Kidney capillary endothelial cell (primary cell): ENCODE measurements around the gene CCNG2.
A peak's percentile ranks its signal among the peaks of the same experiment; 100 is the strongest.

Experiments
- DNase-seq: peaks from one replicate; pipeline ENCODE4 v3.0.0-alpha.2; 2018; ENCODE audit warnings: low spot score

Gene CCNG2

GRCh38 chr4:77147079-77147782 is 9.8 kb upstream of the CCNG2 start:
- no peak for DNase-seq

GRCh38 chr4:77148078-77148477 is 8.9 kb upstream of the CCNG2 start:
- no peak for DNase-seq

GRCh38 chr4:77149789-77150188 is 7.2 kb upstream of the CCNG2 start:
- DNase-seq = no peak

GRCh38 chr4:77151241-77151640 is 5.8 kb upstream of the CCNG2 start:
- DNase-seq = no peak

- no peak for DNase-seq
Measured at GRCh38 chr4:77152421-77152820, 4.6 kb upstream of the CCNG2 start.

- no peak for DNase-seq
Measured at GRCh38 chr4:77153006-77153405, 4.0 kb upstream of the CCNG2 start.

- DNase-seq = no peak
Measured at GRCh38 chr4:77154065-77154464, 2.9 kb upstream of the CCNG2 start.

GRCh38 chr4:77154761-77155499 is 2.1 kb upstream of the CCNG2 start:
- no peak for DNase-seq

GRCh38 chr4:77155631-77156452 is 1.2 kb upstream of the CCNG2 start:
- no peak for DNase-seq

GRCh38 chr4:77156533-77156911 is 485 bp upstream of the CCNG2 start:
- DNase-seq = peak; percentile 99

GRCh38 chr4:77157859-77158486 is 966 bp downstream of the CCNG2 start:
- peak; percentile 75 for DNase-seq

- no peak for DNase-seq
Measured at GRCh38 chr4:77158487-77158861, 1.5 kb downstream of the CCNG2 start.

- DNase-seq = no peak
Measured at GRCh38 chr4:77159806-77160205, 2.8 kb downstream of the CCNG2 start.

- no peak for DNase-seq
Measured at GRCh38 chr4:77163641-77164040, 6.6 kb downstream of the CCNG2 start.

GRCh38 chr4:77167173-77167572 is 10.2 kb downstream of the CCNG2 start:
- no peak for DNase-seq

GRCh38 chr4:77167866-77168265 is 10.9 kb downstream of the CCNG2 start:
- DNase-seq = no peak

- DNase-seq = no peak
Measured at GRCh38 chr4:77169481-77169880, 12.5 kb downstream of the CCNG2 start.

- DNase-seq = no peak
Measured at GRCh38 chr4:77170926-77171325, 13.9 kb downstream of the CCNG2 start.

GRCh38 chr4:77172336-77172735 is 15.3 kb downstream of the CCNG2 start:
- DNase-seq = no peak

GRCh38 chr4:77174426-77174825 is 17.4 kb downstream of the CCNG2 start:
- DNase-seq = no peak

- no peak for DNase-seq
Measured at GRCh38 chr4:77175201-77175611, 18.2 kb downstream of the CCNG2 start.

GRCh38 chr4:77176640-77177039 is 19.6 kb downstream of the CCNG2 start:
- no peak for DNase-seq
